Endothelial cell (in vitro differentiated cells): ENCODE data around the gene PRCC. TPM values are rescaled to one million over a fixed set of nuclear protein-coding genes. Genes with fewer than 3 reads are reported as not detected.

ENCODE experiments used
- DNase-seq: peaks from one replicate; pipeline ENCODE4 v3.0.0; 2021; ENCODE audit warnings: low spot score
- H3K27ac Mint-ChIP-seq: one replicate; pipeline ENCODE4 v1.8.0; 2021; ENCODE audit warnings: mixed read lengths, inconsistent platforms; ENCODE audit not compliant: unreplicated experiment
- H3K27me3 Mint-ChIP-seq: one replicate; pipeline ENCODE4 v1.8.0; 2021; ENCODE audit warnings: mild to moderate bottlenecking, moderate library complexity, mixed read lengths, inconsistent platforms; ENCODE audit not compliant: unreplicated experiment
- H3K36me3 Mint-ChIP-seq: one replicate; pipeline ENCODE4 v1.8.0; 2021; ENCODE audit warnings: mild to moderate bottlenecking, low read depth, mixed read lengths, inconsistent platforms; ENCODE audit not compliant: unreplicated experiment
- H3K4me1 Mint-ChIP-seq: one replicate; pipeline ENCODE4 v1.8.0; 2021; ENCODE audit warnings: mild to moderate bottlenecking, mixed read lengths, inconsistent platforms; ENCODE audit not compliant: unreplicated experiment
- H3K4me3 Mint-ChIP-seq: one replicate; pipeline ENCODE4 v1.8.0; 2021; ENCODE audit warnings: mild to moderate bottlenecking, mixed read lengths, inconsistent platforms; ENCODE audit not compliant: unreplicated experiment
- H3K9me3 Mint-ChIP-seq: one replicate; pipeline ENCODE4 v1.8.0; 2021; ENCODE audit warnings: mixed read lengths, inconsistent platforms; ENCODE audit not compliant: unreplicated experiment
- total RNA-seq: library from RNA; stranded (reverse); fragmentation: NEBNext Ultra II Directional; extraction: Animal tissue kit (Norgen Biotek cat#: 25700); gene quantifications from one replicate; pipeline ENCODE4 v1.2.1, GENCODE V29; 2021; ENCODE audit not compliant: unreplicated experiment
- TF ChIP-seq, protein P1 (sequence below): fragments of 200-600 bp; sonication (generic); IDR thresholded peaks from one replicate; pipeline ENCODE4 v1.5.0; 2021; ENCODE audit warnings: antibody characterized with exemption; ENCODE audit not compliant: unreplicated experiment

The PRCC gene
- total RNA-seq, 1 donor from 2014 or later, result 91.9 TPM

DNA sequence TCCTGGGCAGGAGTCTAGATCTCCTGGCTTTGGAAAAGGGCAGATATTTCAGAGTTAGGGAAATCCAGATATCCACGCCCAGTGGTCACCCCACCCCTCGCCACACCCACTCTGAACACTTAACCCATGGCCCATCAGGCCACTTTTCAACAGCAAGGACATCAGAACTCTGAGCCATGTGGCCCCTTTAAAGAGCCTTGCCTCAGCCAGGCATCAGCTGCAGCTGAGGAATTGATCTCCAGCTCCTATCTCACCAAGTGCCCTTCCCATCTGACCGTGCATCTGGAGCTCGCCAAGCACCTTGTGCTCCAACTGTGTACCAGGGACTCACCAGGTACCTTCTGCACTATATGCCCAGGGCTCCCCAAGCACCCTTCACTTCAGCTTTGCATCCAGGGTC lies 69.6 kb downstream of the PRCC start:
- Mint-ChIP-seq H3K36me3 (no peaks in the 10 kb centered on the region), H3K27ac (no peak overlapping the region), H3K4me3 (no peak overlapping the region), H3K4me1 (no peaks in the 10 kb centered on the region), H3K27me3 (peaks cover 4% of the 10 kb centered on the region), H3K9me3 (no peaks in the 10 kb centered on the region)
- no peak for DNase-seq
- TF ChIP-seq, protein P1, sequence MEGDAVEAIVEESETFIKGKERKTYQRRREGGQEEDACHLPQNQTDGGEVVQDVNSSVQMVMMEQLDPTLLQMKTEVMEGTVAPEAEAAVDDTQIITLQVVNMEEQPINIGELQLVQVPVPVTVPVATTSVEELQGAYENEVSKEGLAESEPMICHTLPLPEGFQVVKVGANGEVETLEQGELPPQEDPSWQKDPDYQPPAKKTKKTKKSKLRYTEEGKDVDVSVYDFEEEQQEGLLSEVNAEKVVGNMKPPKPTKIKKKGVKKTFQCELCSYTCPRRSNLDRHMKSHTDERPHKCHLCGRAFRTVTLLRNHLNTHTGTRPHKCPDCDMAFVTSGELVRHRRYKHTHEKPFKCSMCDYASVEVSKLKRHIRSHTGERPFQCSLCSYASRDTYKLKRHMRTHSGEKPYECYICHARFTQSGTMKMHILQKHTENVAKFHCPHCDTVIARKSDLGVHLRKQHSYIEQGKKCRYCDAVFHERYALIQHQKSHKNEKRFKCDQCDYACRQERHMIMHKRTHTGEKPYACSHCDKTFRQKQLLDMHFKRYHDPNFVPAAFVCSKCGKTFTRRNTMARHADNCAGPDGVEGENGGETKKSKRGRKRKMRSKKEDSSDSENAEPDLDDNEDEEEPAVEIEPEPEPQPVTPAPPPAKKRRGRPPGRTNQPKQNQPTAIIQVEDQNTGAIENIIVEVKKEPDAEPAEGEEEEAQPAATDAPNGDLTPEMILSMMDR, result no peak

DNA sequence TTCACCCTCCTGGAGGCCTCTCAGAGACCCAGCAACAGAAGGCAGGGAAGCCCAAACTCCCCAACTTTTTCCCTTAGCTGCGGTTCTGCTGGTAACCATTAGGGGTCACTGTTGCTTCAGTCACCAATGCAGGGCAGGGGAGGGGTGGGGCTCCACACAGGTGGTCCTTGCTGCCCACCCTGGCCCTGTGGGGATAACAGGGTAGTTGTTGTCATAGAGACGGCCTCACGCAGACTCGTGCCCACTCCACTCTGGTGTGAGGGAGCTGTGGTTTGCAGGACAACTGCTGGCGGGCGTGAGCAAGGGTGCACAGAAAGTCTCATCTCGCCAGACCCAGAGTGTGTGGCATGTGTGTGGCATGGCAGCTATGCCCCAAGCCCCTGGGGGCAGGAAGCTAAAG lies 71.6 kb downstream of the PRCC start:
- H3K36me3 Mint-ChIP-seq, result no peaks in the 10 kb centered on the region
- peaks cover 16% of the 10 kb centered on the region for H3K27me3 Mint-ChIP-seq
- H3K9me3 Mint-ChIP-seq, result no peaks in the 10 kb centered on the region
- TF ChIP-seq, protein P1, result peak; percentile 86
- no peak overlapping the region for H3K27ac Mint-ChIP-seq
- DNase-seq, result peak; percentile 50
- no peak overlapping the region for H3K4me3 Mint-ChIP-seq
- peaks cover 1% of the 10 kb centered on the region for H3K4me1 Mint-ChIP-seq

DNA sequence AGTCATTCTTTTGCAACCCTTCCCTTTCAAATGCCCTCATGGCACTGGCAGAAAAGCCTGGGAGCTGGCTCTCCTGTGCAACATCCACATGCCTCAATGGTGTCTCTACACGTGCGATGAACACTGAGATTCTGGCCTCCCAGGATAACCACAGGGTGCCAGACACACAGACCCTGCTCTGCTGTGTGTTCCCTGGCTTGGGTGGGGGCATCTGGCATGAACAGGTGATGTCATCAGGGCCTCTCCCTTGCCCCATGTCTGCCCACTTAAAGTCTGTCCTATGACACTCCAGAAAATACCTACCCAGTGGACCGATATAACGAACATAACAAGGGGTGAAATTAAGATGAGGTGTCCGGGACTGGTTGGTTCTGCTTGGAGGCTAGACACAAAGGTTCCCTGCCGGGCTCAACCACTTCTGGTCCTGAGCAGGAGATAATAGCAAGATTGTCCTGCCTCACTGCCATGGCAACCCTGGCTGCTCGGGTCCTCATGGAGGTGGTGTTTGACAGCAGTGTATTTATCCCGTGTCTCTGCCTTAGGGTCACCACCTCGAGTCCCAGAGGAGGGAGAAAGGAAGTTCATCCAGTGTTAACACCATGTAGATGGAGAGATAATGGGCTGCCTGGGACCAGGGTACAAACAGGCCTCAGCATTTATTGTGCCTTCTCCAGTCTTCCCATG lies 72.2 kb downstream of the PRCC start:
- Mint-ChIP-seq H3K4me3 (peak overlapping the region; percentile 23), H3K27ac (no peak overlapping the region), H3K9me3 (no peaks in the 10 kb centered on the region), H3K27me3 (peaks cover 19% of the 10 kb centered on the region), H3K4me1 (peaks cover 3% of the 10 kb centered on the region), H3K36me3 (no peaks in the 10 kb centered on the region)
- TF ChIP-seq, protein P1, result no peak
- no peak for DNase-seq

DNA sequence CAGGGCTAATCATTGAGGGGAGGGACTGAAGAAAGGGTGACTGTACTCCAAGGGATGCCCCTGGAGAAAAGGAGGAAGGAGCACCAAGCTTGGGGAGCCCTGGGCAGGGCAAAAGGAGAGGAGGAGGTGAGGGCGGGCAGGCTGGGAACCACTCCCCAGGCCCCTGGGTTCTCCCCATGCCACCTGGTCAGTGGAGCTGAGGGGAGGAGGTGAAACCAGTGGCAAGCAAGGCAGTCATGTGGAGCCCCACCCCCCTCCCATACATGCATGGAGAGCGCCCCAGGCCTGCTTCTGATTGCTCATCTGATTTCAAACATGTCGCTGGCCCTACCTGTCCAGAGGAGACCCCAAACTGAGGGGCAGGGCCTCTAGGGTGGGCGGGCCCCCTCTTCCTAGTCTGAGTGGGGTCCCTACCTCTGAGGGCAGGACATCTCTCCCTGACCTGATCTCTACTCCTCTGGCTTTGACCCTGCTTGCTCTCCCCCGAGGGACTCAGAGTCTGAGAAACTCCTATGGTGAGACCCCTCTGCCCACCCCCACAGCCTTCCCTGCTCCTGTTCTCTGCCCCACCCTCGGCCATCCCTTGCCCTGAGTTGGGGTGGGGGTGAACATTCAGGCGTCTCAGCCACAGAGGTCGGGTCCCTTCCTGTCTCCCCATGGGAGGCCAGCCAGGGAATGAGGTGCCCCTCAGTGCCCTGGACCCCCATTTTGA lies 73.0 kb downstream of the PRCC start:
- Mint-ChIP-seq H3K9me3 (no peaks in the 10 kb centered on the region), H3K27me3 (peaks cover 22% of the 10 kb centered on the region), H3K4me3 (no peak overlapping the region), H3K27ac (no peak overlapping the region), H3K4me1 (peaks cover 3% of the 10 kb centered on the region), H3K36me3 (no peaks in the 10 kb centered on the region)
- no peak for DNase-seq
- TF ChIP-seq, protein P1, result no peak

DNA sequence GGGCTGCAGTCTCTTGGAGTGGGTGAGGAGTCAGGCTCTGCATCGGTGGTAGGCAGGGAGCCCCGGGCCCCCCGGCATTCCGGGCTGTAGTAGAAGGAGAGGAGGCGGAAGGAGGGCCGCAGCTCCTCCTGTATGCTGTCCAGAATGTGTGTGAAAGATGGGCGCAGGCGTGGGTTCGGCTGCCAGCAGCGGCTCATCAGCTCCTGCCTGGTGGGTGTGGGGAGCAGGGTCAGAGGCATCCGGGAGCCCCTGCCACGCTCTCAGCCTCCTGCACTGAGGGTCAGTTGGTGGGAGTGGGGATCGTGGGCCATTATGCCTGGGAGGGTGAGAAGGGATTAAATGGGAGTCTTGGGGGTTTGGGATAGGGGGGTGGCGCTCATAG lies 73.6 kb downstream of the PRCC start:
- Mint-ChIP-seq H3K36me3 (no peaks in the 10 kb centered on the region), H3K4me1 (peaks cover 5% of the 10 kb centered on the region), H3K9me3 (no peaks in the 10 kb centered on the region), H3K27me3 (peaks cover 25% of the 10 kb centered on the region), H3K27ac (no peak overlapping the region), H3K4me3 (no peak overlapping the region)
- TF ChIP-seq, protein P1, result no peak
- DNase-seq, result no peak
